ENCODE results near the gene ITPK1.

ITPK1 gene

GRCh38 chr14:93065272-93065730, 50.4 kb downstream of the ITPK1 start:
- Histone ChIP-seq H2AFZ (ENCODE audit: low read length) (no peak overlapping the region), H3K4me2 (ENCODE audit: low read depth, low read length) (no peak overlapping the region), H3K9me3 (replicated peaks; ENCODE audit: insufficient read depth, low read length) (no peaks in the 10 kb centered on the region), H3K27me3 (replicated peaks; ENCODE audit: insufficient read depth, low read length) (no peaks in the 10 kb centered on the region), H3F3A (ENCODE audit: insufficient read depth, low read length) (no peaks in the 10 kb centered on the region), H3K79me2 (ENCODE audit: low read length) (no peaks in the 10 kb centered on the region), H4K20me1 (ENCODE audit: insufficient read depth, low read length) (no peaks in the 10 kb centered on the region), H3K27ac (ENCODE audit: low read length) (no peak overlapping the region), H3K4me3 (ENCODE audit: low read length) (no peak overlapping the region), H3K9me2 (replicated peaks; ENCODE audit: insufficient read depth, low read length) (no peaks in the 10 kb centered on the region), H3K9ac (ENCODE audit: low read length) (no peak overlapping the region), H3K4me1 (ENCODE audit: low read length) (no peaks in the 10 kb centered on the region), H3K36me3 (replicated peaks; ENCODE audit: insufficient read depth, low read length) (no peaks in the 10 kb centered on the region)
- TF ChIP-seq, protein P1, sequence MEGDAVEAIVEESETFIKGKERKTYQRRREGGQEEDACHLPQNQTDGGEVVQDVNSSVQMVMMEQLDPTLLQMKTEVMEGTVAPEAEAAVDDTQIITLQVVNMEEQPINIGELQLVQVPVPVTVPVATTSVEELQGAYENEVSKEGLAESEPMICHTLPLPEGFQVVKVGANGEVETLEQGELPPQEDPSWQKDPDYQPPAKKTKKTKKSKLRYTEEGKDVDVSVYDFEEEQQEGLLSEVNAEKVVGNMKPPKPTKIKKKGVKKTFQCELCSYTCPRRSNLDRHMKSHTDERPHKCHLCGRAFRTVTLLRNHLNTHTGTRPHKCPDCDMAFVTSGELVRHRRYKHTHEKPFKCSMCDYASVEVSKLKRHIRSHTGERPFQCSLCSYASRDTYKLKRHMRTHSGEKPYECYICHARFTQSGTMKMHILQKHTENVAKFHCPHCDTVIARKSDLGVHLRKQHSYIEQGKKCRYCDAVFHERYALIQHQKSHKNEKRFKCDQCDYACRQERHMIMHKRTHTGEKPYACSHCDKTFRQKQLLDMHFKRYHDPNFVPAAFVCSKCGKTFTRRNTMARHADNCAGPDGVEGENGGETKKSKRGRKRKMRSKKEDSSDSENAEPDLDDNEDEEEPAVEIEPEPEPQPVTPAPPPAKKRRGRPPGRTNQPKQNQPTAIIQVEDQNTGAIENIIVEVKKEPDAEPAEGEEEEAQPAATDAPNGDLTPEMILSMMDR (IDR thresholded peaks at IDR 0.05; ENCODE audit: low read length): no peak
- no peak for TF ChIP-seq EZH2 (optimal IDR thresholded peaks at IDR 0.05; ENCODE audit: low read depth, low read length)
- TF ChIP-seq EZH2phosphoT487 (IDR thresholded peaks at IDR 0.05; ENCODE audit: low read length): no peak
- DNase-seq: no peak

DNA sequence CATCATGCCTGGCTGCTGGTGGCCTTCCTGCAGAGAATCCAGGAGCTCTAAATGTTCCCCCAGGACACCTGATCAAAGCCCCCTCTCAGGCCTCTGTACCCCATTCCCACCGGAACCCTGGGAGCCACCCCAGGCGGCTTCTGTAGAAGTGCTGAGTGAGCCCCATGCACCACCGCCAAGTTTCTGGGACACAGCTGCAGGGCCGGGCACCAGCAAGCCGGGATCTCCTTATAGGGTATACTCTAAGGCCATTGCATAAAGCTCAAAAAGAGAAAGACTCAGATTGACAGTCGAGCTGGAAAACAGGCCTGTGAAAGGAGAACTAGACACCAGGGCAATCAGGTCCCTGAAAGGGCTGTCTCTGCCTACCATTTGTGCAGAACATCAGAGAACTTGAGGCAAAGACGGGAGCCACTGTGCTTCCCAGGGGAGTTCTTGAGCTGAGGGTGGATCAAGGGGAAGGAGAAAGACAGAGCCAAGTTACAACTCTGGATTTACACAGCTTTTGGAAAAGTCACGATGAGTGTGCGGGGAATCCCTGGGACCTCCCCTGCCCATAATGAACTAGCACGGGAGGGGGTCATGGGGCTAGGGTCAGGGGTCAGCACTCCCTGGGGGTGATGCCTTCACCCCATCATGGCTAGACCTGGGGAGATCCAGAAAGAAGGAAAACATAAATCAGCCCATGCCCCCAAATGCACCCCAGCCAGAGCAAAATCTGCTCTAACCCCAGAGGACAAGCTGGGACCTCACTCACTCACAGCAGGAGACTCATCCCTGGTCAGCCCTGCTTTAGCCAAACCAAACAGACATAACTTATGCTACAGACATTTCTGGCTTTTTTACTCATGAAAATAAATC, 51.1 kb downstream of the ITPK1 start:
- H3K27ac ChIP-seq (ENCODE audit: low read length): no peak overlapping the region
- H3F3A ChIP-seq (ENCODE audit: insufficient read depth, low read length): no peaks in the 10 kb centered on the region
- H3K9me3 ChIP-seq (replicated peaks; ENCODE audit: insufficient read depth, low read length): no peaks in the 10 kb centered on the region
- TF ChIP-seq, protein P1 (IDR thresholded peaks at IDR 0.05; ENCODE audit: low read length): no peak
- TF ChIP-seq EZH2 (optimal IDR thresholded peaks at IDR 0.05; ENCODE audit: low read depth, low read length): no peak
- TF ChIP-seq EZH2phosphoT487 (IDR thresholded peaks at IDR 0.05; ENCODE audit: low read length): no peak
- DNase-seq: no peak
- H3K4me3 ChIP-seq (ENCODE audit: low read length): no peak overlapping the region
- H2AFZ ChIP-seq (ENCODE audit: low read length): no peak overlapping the region
- no peaks in the 10 kb centered on the region for H4K20me1 ChIP-seq (ENCODE audit: insufficient read depth, low read length)
- H3K79me2 ChIP-seq (ENCODE audit: low read length): no peaks in the 10 kb centered on the region
- no peaks in the 10 kb centered on the region for H3K36me3 ChIP-seq (replicated peaks; ENCODE audit: insufficient read depth, low read length)
- H3K9me2 ChIP-seq (replicated peaks; ENCODE audit: insufficient read depth, low read length): no peaks in the 10 kb centered on the region
- no peak overlapping the region for H3K4me2 ChIP-seq (ENCODE audit: low read depth, low read length)
- no peak overlapping the region for H3K9ac ChIP-seq (ENCODE audit: low read length)
- H3K27me3 ChIP-seq (replicated peaks; ENCODE audit: insufficient read depth, low read length): no peaks in the 10 kb centered on the region
- no peaks in the 10 kb centered on the region for H3K4me1 ChIP-seq (ENCODE audit: low read length)

DNA sequence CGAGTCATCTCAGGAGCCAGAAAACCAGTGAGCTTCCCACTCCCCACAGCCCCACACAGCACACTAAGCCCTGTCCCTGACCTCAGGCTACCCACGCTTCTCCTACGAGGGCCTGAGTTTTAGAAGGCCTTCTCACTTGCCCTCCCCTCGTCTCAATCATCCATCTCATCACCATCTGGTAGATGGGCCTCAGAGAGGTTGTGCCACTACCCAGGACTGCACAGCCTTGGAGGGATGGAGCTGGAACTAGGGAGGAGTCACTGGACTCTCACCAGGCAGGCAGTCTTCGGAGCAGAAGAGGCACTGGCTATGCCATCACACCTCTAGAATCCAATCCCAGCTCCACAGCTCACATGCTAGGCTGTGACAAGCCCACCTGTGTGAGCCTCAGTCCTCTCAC, 52.3 kb downstream of the ITPK1 start:
- no peak overlapping the region for H2AFZ ChIP-seq (ENCODE audit: low read length)
- H3K4me3 ChIP-seq (ENCODE audit: low read length): no peak overlapping the region
- no peak overlapping the region for H3K9ac ChIP-seq (ENCODE audit: low read length)
- H3F3A ChIP-seq (ENCODE audit: insufficient read depth, low read length): no peaks in the 10 kb centered on the region
- no peak overlapping the region for H3K4me2 ChIP-seq (ENCODE audit: low read depth, low read length)
- TF ChIP-seq EZH2 (optimal IDR thresholded peaks at IDR 0.05; ENCODE audit: low read depth, low read length): no peak
- no peak for TF ChIP-seq EZH2phosphoT487 (IDR thresholded peaks at IDR 0.05; ENCODE audit: low read length)
- TF ChIP-seq, protein P1 (IDR thresholded peaks at IDR 0.05; ENCODE audit: low read length): no peak
- H3K9me3 ChIP-seq (replicated peaks; ENCODE audit: insufficient read depth, low read length): no peaks in the 10 kb centered on the region
- H3K4me1 ChIP-seq (ENCODE audit: low read length): no peaks in the 10 kb centered on the region
- H3K27me3 ChIP-seq (replicated peaks; ENCODE audit: insufficient read depth, low read length): no peaks in the 10 kb centered on the region
- no peak overlapping the region for H3K27ac ChIP-seq (ENCODE audit: low read length)
- H3K9me2 ChIP-seq (replicated peaks; ENCODE audit: insufficient read depth, low read length): no peaks in the 10 kb centered on the region
- H4K20me1 ChIP-seq (ENCODE audit: insufficient read depth, low read length): no peaks in the 10 kb centered on the region
- no peaks in the 10 kb centered on the region for H3K36me3 ChIP-seq (replicated peaks; ENCODE audit: insufficient read depth, low read length)
- no peak for DNase-seq
- no peaks in the 10 kb centered on the region for H3K79me2 ChIP-seq (ENCODE audit: low read length)
